ENCODE results near the gene HIVEP3. TPM values are rescaled to one million over a fixed set of nuclear protein-coding genes. Genes with fewer than 3 reads are reported as not detected.

The HIVEP3 gene
- total RNA-seq, 1 experiment from 2014 or later, result 1.4 TPM

GRCh38 chr1:41719128-41719527, 199.6 kb downstream of the HIVEP3 start:
- H3K4me2 ChIP-seq (ENCODE audit: insufficient read depth, insufficient read length, low read length), result no peak overlapping the region
- no peak overlapping the region for H3K56ac ChIP-seq (ENCODE audit: insufficient read length, low read depth, low read length)
- no peak overlapping the region for H4K5ac ChIP-seq (ENCODE audit: insufficient read length, low read depth, low read length)
- H2BK120ac ChIP-seq (ENCODE audit: low read depth, low read length, poor library complexity, severe bottlenecking), result no peak overlapping the region
- no peaks in the 10 kb centered on the region for H3K27me3 ChIP-seq (ENCODE audit: insufficient read depth, low read length)
- Mint-ChIP-seq H3K4me1 (peaks cover 4 to 5% of the 10 kb centered on the region in 2 experiments), H3K9me3 (no peaks in the 10 kb centered on the region), H3K4me3 (no peak overlapping the region), H3K27ac (no peak overlapping the region), H3K27me3 (ENCODE audit: low read depth) (peaks cover 2% of the 10 kb centered on the region; the same call in 1 of the 2 replicates), H3K36me3 (ENCODE audit: insufficient read depth in 1 of 3, low read depth in 3 of 3) (no peaks in the 10 kb centered on the region)
- H3K4me1 ChIP-seq (ENCODE audit: insufficient read depth, low read length), result no peaks in the 10 kb centered on the region
- no peak overlapping the region for H2BK5ac ChIP-seq (ENCODE audit: insufficient read length, low read length)
- no peak overlapping the region for H4K91ac ChIP-seq (ENCODE audit: insufficient read length, low read depth, low read length)
- H3K18ac ChIP-seq (ENCODE audit: insufficient read length, low read depth, low read length), result no peak overlapping the region
- H2BK15ac ChIP-seq (ENCODE audit: low read depth, low read length), result no peak overlapping the region
- no peaks in the 10 kb centered on the region for H3K9me3 ChIP-seq (ENCODE audit: control insufficient read depth, low read depth, low read length)
- no peak overlapping the region for H3K23ac ChIP-seq (ENCODE audit: insufficient read length, low read depth, low read length)
- H2BK12ac ChIP-seq (ENCODE audit: insufficient read length, low read depth, low read length), result no peak overlapping the region
- WGBS (ENCODE audit: extremely low coverage, insufficient read length, low lambda C conversion rate), result no CpG with 5 or more reads among the region's 1 CpG
- H3K79me2 ChIP-seq (ENCODE audit: insufficient read depth, low read length), result no peaks in the 10 kb centered on the region
- no peak overlapping the region for H2BK20ac ChIP-seq (ENCODE audit: low read depth, low read length, poor library complexity, severe bottlenecking)
- no peak overlapping the region for H3K14ac ChIP-seq (ENCODE audit: insufficient read depth, low read length)
- H3K23me2 ChIP-seq (ENCODE audit: insufficient read length, low read depth, low read length, poor library complexity, severe bottlenecking), result no peaks in the 10 kb centered on the region
- H2AFZ ChIP-seq (ENCODE audit: low read length), result no peak overlapping the region
- H3T11ph ChIP-seq (ENCODE audit: low read length), result no peak overlapping the region
- H4K20me1 ChIP-seq (ENCODE audit: control insufficient read depth, insufficient read depth, insufficient read length), result no peaks in the 10 kb centered on the region
- H3K9ac ChIP-seq (ENCODE audit: extremely low read depth, insufficient read length, low read length), result no peak overlapping the region
- no peaks in the 10 kb centered on the region for H3K79me1 ChIP-seq (ENCODE audit: insufficient read depth, low read depth, low read length, poor library complexity, severe bottlenecking)
- H4K8ac ChIP-seq (replicated peaks; ENCODE audit: insufficient read length, low read depth, low read length), result no peak overlapping the region
- DNase-seq, result no peak
- TF ChIP-seq CTCF (conservative IDR thresholded peaks at IDR 0.05), result no peak
- no peak overlapping the region for H3K27ac ChIP-seq (ENCODE audit: insufficient read length, low read depth, low read length)
- no peak overlapping the region for H2AK5ac ChIP-seq (ENCODE audit: insufficient read length, low read length)
- no peak overlapping the region for H3K4ac ChIP-seq (ENCODE audit: low read depth, low read length)

Data from H9 (cell line).